ENCODE results near the gene GRB10. TPM values are rescaled to one million over a fixed set of nuclear protein-coding genes. Genes with fewer than 3 reads are reported as not detected.

GRB10 gene
- total and polyA plus RNA-seq, 2 of the 8 experiments (the other 6 are each of a cell fraction or from before 2014, with no cell fraction given): 35.7 to 97.0 TPM

GRCh38 chr7:50721160-50721559 lies 61.5 kb downstream of the GRB10 start:
- Histone ChIP-seq H3K27me3 (replicated peaks in 1 of 4; ENCODE audit: control insufficient read depth in 3 of 4, extremely low read depth in 1 of 4, insufficient read depth in 3 of 4, low read length in 3 of 4) (no peaks in the 10 kb centered on the region), H3K4me1 (replicated peaks in 1 of 4; ENCODE audit: control insufficient read depth in 3 of 4, insufficient read depth in 4 of 4, low read length in 3 of 4) (peaks cover 2 to 3% (median 2%) of the 10 kb centered on the region in 4 experiments; a peak in 3 of 7 replicates), H3K9ac (replicated peaks in 1 of 4; ENCODE audit: extremely low read depth in 1 of 4, low read depth in 3 of 4, low read length in 3 of 4) (no peak overlapping the region), H3K14ac (ENCODE audit: insufficient read length) (no peak overlapping the region), H3K9me3 (ENCODE audit: insufficient read depth in 2 of 2, low read depth in 1 of 2, low read length in 1 of 2) (no peaks in the 10 kb centered on the region), H3K18ac (ENCODE audit: extremely low read depth, low read length) (no peak overlapping the region), H4K20me1 (replicated peaks in 1 of 2; ENCODE audit: control insufficient read depth in 1 of 2, insufficient read depth in 2 of 2, low read length in 2 of 2) (peaks cover 0 to 9% of the 10 kb centered on the region in 2 experiments), H3K4me2 (ENCODE audit: insufficient read depth in 1 of 2, low read depth in 2 of 2, low read length in 2 of 2) (no peak overlapping the region), H2BK20ac (ENCODE audit: low read length) (no peak overlapping the region), H3K79me1 (ENCODE audit: low read depth, low read length) (peaks cover 37% of the 10 kb centered on the region), H3K4ac (replicated peaks; ENCODE audit: insufficient read length, low read depth, low read length) (no peak overlapping the region), H3K56ac (replicated peaks; ENCODE audit: insufficient read length, low read depth, low read length) (no peak overlapping the region), H4K5ac (ENCODE audit: insufficient read length, low read depth, low read length) (no peak overlapping the region), H2AFZ (ENCODE audit: low read length) (no peak overlapping the region), H3K23me2 (ENCODE audit: low read depth, low read length) (no peaks in the 10 kb centered on the region), H3K27ac (ENCODE audit: low read depth, low read length) (no peak overlapping the region), H3K23ac (ENCODE audit: insufficient read length) (no peak overlapping the region), H2BK12ac (ENCODE audit: low read depth, low read length) (no peak overlapping the region), H2BK5ac (ENCODE audit: low read depth, low read length) (no peak overlapping the region), H2BK15ac (ENCODE audit: low read length) (no peak overlapping the region), H3K36me3 (ENCODE audit: control insufficient read depth in 2 of 4, insufficient read depth in 4 of 4, low read length in 3 of 4) (peaks cover 0 to 3% (median 0%) of the 10 kb centered on the region in 4 experiments; a peak in 1 of 8 replicates), H4K8ac (ENCODE audit: extremely low read depth, insufficient read depth, low read length) (no peak overlapping the region), H4K91ac (replicated peaks; ENCODE audit: insufficient read length, low read length) (no peak overlapping the region), H2AK5ac (ENCODE audit: low read depth, low read length) (no peak overlapping the region), H3K4me3 (ENCODE audit: extremely low read depth in 1 of 4, insufficient read depth in 2 of 4, low read depth in 3 of 4, low read length in 4 of 4) (no peak overlapping the region), H2BK120ac (replicated peaks; ENCODE audit: low read depth, low read length) (no peak overlapping the region), H3K79me2 (ENCODE audit: control insufficient read depth in 1 of 2, insufficient read depth in 2 of 2, low read length in 2 of 2) (peaks cover 0 to 87% of the 10 kb centered on the region in 2 experiments; a peak in 3 of 4 replicates)
- WGBS, 2 experiments (ENCODE audit: extremely low coverage in 1 of 2, insufficient coverage in 1 of 2, insufficient read length in 1 of 2, insufficient replicate concordance in 2 of 2, low coverage in 1 of 2, low lambda C conversion rate in 2 of 2, missing lambda C conversion rate in 1 of 2): 91% methylated on average over 10 of the region's 10 CpGs; no CpG with 5 or more reads in 1 of the 2 experiments
- ChIA-PET POLR2A (ENCODE audit: partially characterized antibody) (interaction anchor here (1.1 kb wide), 1 partner anchor 10 kb away, joined by 3 read pairs; no protein-coding TSS in a partner anchor), CTCF (ENCODE audit: partially characterized antibody) (interaction anchor here (0.6 to 1.0 kb wide), 4 partner anchors 9 to 1848 kb away, joined by 3 read pairs; no protein-coding TSS in a partner anchor)
- FAIRE-seq (no peak), DNase-seq (ENCODE audit: low read depth in 1 of 2, low spot score in 2 of 2) (no peak)
- TF ChIP-seq MAX (IDR thresholded peaks at IDR 0.05) (no peak), SIN3A (conservative IDR thresholded peaks at IDR 0.05 in 1 of 2, IDR thresholded peaks at IDR 0.05 in 1 of 2; ENCODE audit: low read depth in 1 of 2, low read length in 2 of 2) (no peak), RBBP5 (IDR thresholded peaks at IDR 0.05; ENCODE audit: borderline replicate concordance, low read depth, low read length) (no peak), CBX5 (IDR thresholded peaks at IDR 0.05; ENCODE audit: low read depth, low read length) (no peak), SP2 (IDR thresholded peaks at IDR 0.05; ENCODE audit: low read length) (no peak), TBP (IDR thresholded peaks at IDR 0.05; ENCODE audit: low read depth, low read length) (no peak), ASH2L (IDR thresholded peaks at IDR 0.05; ENCODE audit: low read length) (no peak), JUN (IDR thresholded peaks at IDR 0.05; ENCODE audit: low read depth, low read length) (no peak), TCF12 (IDR thresholded peaks at IDR 0.05; ENCODE audit: low read depth, low read length) (no peak), CHD1 (IDR thresholded peaks at IDR 0.05; ENCODE audit: low read depth, low read length) (no peak), PHF8 (conservative IDR thresholded peaks at IDR 0.05; ENCODE audit: low read depth, low read length) (no peak), RNF2 (IDR thresholded peaks at IDR 0.05; ENCODE audit: borderline replicate concordance, low read depth, low read length, missing control alignments, poor library complexity, severe bottlenecking) (no peak)

Measured in H1 (cell line).